ENCODE data around the gene PKP1.

Gene PKP1

GRCh38 chr1:201283836-201284553 lies 689 bp downstream of the PKP1 start:
- no peaks in the 10 kb centered on the region for H3K79me2 ChIP-seq (ENCODE audit: low read length)
- TF ChIP-seq EZH2phosphoT487 (IDR thresholded peaks at IDR 0.05; ENCODE audit: low read length), result no peak
- TF ChIP-seq, protein P1, sequence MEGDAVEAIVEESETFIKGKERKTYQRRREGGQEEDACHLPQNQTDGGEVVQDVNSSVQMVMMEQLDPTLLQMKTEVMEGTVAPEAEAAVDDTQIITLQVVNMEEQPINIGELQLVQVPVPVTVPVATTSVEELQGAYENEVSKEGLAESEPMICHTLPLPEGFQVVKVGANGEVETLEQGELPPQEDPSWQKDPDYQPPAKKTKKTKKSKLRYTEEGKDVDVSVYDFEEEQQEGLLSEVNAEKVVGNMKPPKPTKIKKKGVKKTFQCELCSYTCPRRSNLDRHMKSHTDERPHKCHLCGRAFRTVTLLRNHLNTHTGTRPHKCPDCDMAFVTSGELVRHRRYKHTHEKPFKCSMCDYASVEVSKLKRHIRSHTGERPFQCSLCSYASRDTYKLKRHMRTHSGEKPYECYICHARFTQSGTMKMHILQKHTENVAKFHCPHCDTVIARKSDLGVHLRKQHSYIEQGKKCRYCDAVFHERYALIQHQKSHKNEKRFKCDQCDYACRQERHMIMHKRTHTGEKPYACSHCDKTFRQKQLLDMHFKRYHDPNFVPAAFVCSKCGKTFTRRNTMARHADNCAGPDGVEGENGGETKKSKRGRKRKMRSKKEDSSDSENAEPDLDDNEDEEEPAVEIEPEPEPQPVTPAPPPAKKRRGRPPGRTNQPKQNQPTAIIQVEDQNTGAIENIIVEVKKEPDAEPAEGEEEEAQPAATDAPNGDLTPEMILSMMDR (IDR thresholded peaks at IDR 0.05; ENCODE audit: low read length), result no peak
- TF ChIP-seq EZH2 (optimal IDR thresholded peaks at IDR 0.05; ENCODE audit: low read depth, low read length), result no peak
- no peak overlapping the region for H3K27ac ChIP-seq (ENCODE audit: low read length)
- H3K4me3 ChIP-seq (ENCODE audit: low read length), result no peak overlapping the region
- H3K9me3 ChIP-seq (replicated peaks; ENCODE audit: insufficient read depth, low read length), result no peaks in the 10 kb centered on the region
- H3K4me2 ChIP-seq (ENCODE audit: low read depth, low read length), result no peak overlapping the region
- no peak overlapping the region for H2AFZ ChIP-seq (ENCODE audit: low read length)
- H3K9ac ChIP-seq (ENCODE audit: low read length), result no peak overlapping the region
- H4K20me1 ChIP-seq (ENCODE audit: insufficient read depth, low read length), result no peaks in the 10 kb centered on the region
- no peaks in the 10 kb centered on the region for H3K4me1 ChIP-seq (ENCODE audit: low read length)
- H3K9me2 ChIP-seq (replicated peaks; ENCODE audit: insufficient read depth, low read length), result no peaks in the 10 kb centered on the region
- DNase-seq, result no peak
- H3K27me3 ChIP-seq (replicated peaks; ENCODE audit: insufficient read depth, low read length), result peaks cover 57% of the 10 kb centered on the region
- H3F3A ChIP-seq (ENCODE audit: insufficient read depth, low read length), result no peaks in the 10 kb centered on the region
- H3K36me3 ChIP-seq (replicated peaks; ENCODE audit: insufficient read depth, low read length), result no peaks in the 10 kb centered on the region

- H3K9me3 ChIP-seq (replicated peaks; ENCODE audit: insufficient read depth, low read length), result no peaks in the 10 kb centered on the region
- no peaks in the 10 kb centered on the region for H3F3A ChIP-seq (ENCODE audit: insufficient read depth, low read length)
- H3K9me2 ChIP-seq (replicated peaks; ENCODE audit: insufficient read depth, low read length), result no peaks in the 10 kb centered on the region
- peaks cover 63% of the 10 kb centered on the region for H3K27me3 ChIP-seq (replicated peaks; ENCODE audit: insufficient read depth, low read length)
- no peaks in the 10 kb centered on the region for H3K4me1 ChIP-seq (ENCODE audit: low read length)
- H3K36me3 ChIP-seq (replicated peaks; ENCODE audit: insufficient read depth, low read length), result no peaks in the 10 kb centered on the region
- H4K20me1 ChIP-seq (ENCODE audit: insufficient read depth, low read length), result no peaks in the 10 kb centered on the region
- H3K4me3 ChIP-seq (ENCODE audit: low read length), result no peak overlapping the region
- no peaks in the 10 kb centered on the region for H3K79me2 ChIP-seq (ENCODE audit: low read length)
- TF ChIP-seq, protein P1 (IDR thresholded peaks at IDR 0.05; ENCODE audit: low read length), result no peak
- TF ChIP-seq EZH2 (optimal IDR thresholded peaks at IDR 0.05; ENCODE audit: low read depth, low read length), result no peak
- TF ChIP-seq EZH2phosphoT487 (IDR thresholded peaks at IDR 0.05; ENCODE audit: low read length), result no peak
- no peak overlapping the region for H3K9ac ChIP-seq (ENCODE audit: low read length)
- H3K4me2 ChIP-seq (ENCODE audit: low read depth, low read length), result no peak overlapping the region
- no peak overlapping the region for H3K27ac ChIP-seq (ENCODE audit: low read length)
- H2AFZ ChIP-seq (ENCODE audit: low read length), result no peak overlapping the region
- DNase-seq, result no peak
Observed at GRCh38 chr1:201284636-201285035, 1.3 kb downstream of the PKP1 start.

DNA sequence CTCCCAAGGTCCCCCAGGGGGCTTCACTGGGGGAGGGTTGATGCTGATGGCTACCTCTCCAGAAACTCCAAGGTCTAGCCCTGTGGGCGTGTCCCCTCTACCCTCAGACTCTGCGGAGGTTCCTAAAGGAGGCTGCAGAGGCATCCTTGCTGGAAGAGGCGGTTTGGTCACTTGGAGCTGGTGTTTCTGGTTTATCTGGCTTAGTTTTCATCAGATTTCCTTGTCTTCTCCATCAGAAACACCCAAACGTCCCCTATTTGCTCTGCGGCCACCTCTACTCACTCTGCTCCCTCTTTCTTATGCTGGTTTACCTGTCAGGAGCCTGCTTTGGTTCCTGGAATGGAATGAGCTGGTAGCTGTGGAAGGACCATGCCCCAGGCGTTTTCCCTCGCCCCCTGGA lies 2.5 kb downstream of the PKP1 start:
- Histone ChIP-seq H3K4me1 (ENCODE audit: low read length) (no peaks in the 10 kb centered on the region), H3K9me3 (replicated peaks; ENCODE audit: insufficient read depth, low read length) (no peaks in the 10 kb centered on the region), H2AFZ (ENCODE audit: low read length) (no peak overlapping the region), H3K4me3 (ENCODE audit: low read length) (no peak overlapping the region), H3K4me2 (ENCODE audit: low read depth, low read length) (no peak overlapping the region), H3K36me3 (replicated peaks; ENCODE audit: insufficient read depth, low read length) (no peaks in the 10 kb centered on the region), H3K27ac (ENCODE audit: low read length) (no peak overlapping the region), H3K27me3 (replicated peaks; ENCODE audit: insufficient read depth, low read length) (peaks cover 63% of the 10 kb centered on the region), H3K79me2 (ENCODE audit: low read length) (no peaks in the 10 kb centered on the region), H3K9me2 (replicated peaks; ENCODE audit: insufficient read depth, low read length) (no peaks in the 10 kb centered on the region), H3F3A (ENCODE audit: insufficient read depth, low read length) (no peaks in the 10 kb centered on the region), H4K20me1 (ENCODE audit: insufficient read depth, low read length) (no peaks in the 10 kb centered on the region), H3K9ac (ENCODE audit: low read length) (no peak overlapping the region)
- no peak for DNase-seq
- TF ChIP-seq, protein P1 (IDR thresholded peaks at IDR 0.05; ENCODE audit: low read length), result no peak
- TF ChIP-seq EZH2phosphoT487 (IDR thresholded peaks at IDR 0.05; ENCODE audit: low read length) (no peak), EZH2 (optimal IDR thresholded peaks at IDR 0.05; ENCODE audit: low read depth, low read length) (no peak)

Measured in MM.1S (cell line).